ENCODE measurements around the gene SNED1.
A peak's percentile ranks its signal among the peaks of the same experiment; 100 is the strongest.

Gene SNED1

GRCh38 chr2:241007111-241007510, 8.7 kb downstream of the SNED1 start:
- peaks cover 7 to 12% of the 10 kb centered on the region in 2 donors for H3K4me1 ChIP-seq (ENCODE audit: control insufficient read depth in 1 of 2, insufficient read depth in 2 of 2, low read length in 2 of 2)
- H3K27ac ChIP-seq (ENCODE audit: low read length), result no peak overlapping the region
- H3K27me3 ChIP-seq (ENCODE audit: low read depth, low read length), result no peaks in the 10 kb centered on the region
- peaks cover 0 to 4% of the 10 kb centered on the region in 2 donors for H3K36me3 ChIP-seq (ENCODE audit: control insufficient read depth in 1 of 2, insufficient read depth in 2 of 2, low read length in 2 of 2)
- no peak overlapping the region for H3K4me3 ChIP-seq (ENCODE audit: low read depth in 1 of 2, low read length in 2 of 2)
- peaks cover 12 to 18% of the 10 kb centered on the region in 2 donors for H3K9me3 ChIP-seq (ENCODE audit: control insufficient read depth in 1 of 2, low read length in 2 of 2)

GRCh38 chr2:241007880-241008710, 9.7 kb downstream of the SNED1 start:
- Histone ChIP-seq H3K9me3 (ENCODE audit: control insufficient read depth in 1 of 2, low read length in 2 of 2) (peaks cover 12 to 18% of the 10 kb centered on the region in 2 donors), H3K27ac (ENCODE audit: low read length) (no peak overlapping the region), H3K27me3 (ENCODE audit: low read depth, low read length) (no peaks in the 10 kb centered on the region)

GRCh38 chr2:241008711-241009121, 10.3 kb downstream of the SNED1 start:
- H3K4me1 ChIP-seq (ENCODE audit: control insufficient read depth in 1 of 2, insufficient read depth in 2 of 2, low read length in 2 of 2), result peaks cover 7 to 12% of the 10 kb centered on the region in 2 donors
- H3K27me3 ChIP-seq (ENCODE audit: low read depth, low read length), result no peaks in the 10 kb centered on the region
- peaks cover 0 to 2% of the 10 kb centered on the region in 2 donors for H3K36me3 ChIP-seq (ENCODE audit: control insufficient read depth in 1 of 2, insufficient read depth in 2 of 2, low read length in 2 of 2)
- H3K4me3 ChIP-seq (ENCODE audit: low read depth in 1 of 2, low read length in 2 of 2), result no peak overlapping the region
- H3K27ac ChIP-seq (ENCODE audit: low read length), result no peak overlapping the region
- H3K9me3 ChIP-seq (ENCODE audit: control insufficient read depth in 1 of 2, low read length in 2 of 2), result peaks cover 6 to 12% of the 10 kb centered on the region in 2 donors

More at GRCh38 chr2:241007880-241008710, 9.7 kb downstream of the SNED1 start:
- Histone ChIP-seq H3K4me3 (ENCODE audit: low read depth in 1 of 2, low read length in 2 of 2) (no peak overlapping the region), H3K4me1 (ENCODE audit: control insufficient read depth in 1 of 2, insufficient read depth in 2 of 2, low read length in 2 of 2) (peaks cover 7 to 12% of the 10 kb centered on the region in 2 donors), H3K36me3 (ENCODE audit: control insufficient read depth in 1 of 2, insufficient read depth in 2 of 2, low read length in 2 of 2) (peaks cover 0 to 4% of the 10 kb centered on the region in 2 donors)

GRCh38 chr2:241009191-241009590, 10.8 kb downstream of the SNED1 start:
- Histone ChIP-seq H3K27me3 (ENCODE audit: low read depth, low read length) (no peaks in the 10 kb centered on the region), H3K36me3 (ENCODE audit: control insufficient read depth in 1 of 2, insufficient read depth in 2 of 2, low read length in 2 of 2) (no peaks in the 10 kb centered on the region), H3K9me3 (ENCODE audit: control insufficient read depth in 1 of 2, low read length in 2 of 2) (peaks cover under 1 to 7% of the 10 kb centered on the region in 2 donors), H3K4me3 (ENCODE audit: low read depth in 1 of 2, low read length in 2 of 2) (no peak overlapping the region), H3K27ac (ENCODE audit: low read length) (no peak overlapping the region), H3K4me1 (ENCODE audit: control insufficient read depth in 1 of 2, insufficient read depth in 2 of 2, low read length in 2 of 2) (peaks cover 7 to 12% of the 10 kb centered on the region in 2 donors)

GRCh38 chr2:241009601-241010530, 11.4 kb downstream of the SNED1 start:
- H3K27ac ChIP-seq (ENCODE audit: low read length), result no peak overlapping the region

GRCh38 chr2:241010531-241011295, 12.3 kb downstream of the SNED1 start:
- no peak overlapping the region for H3K27ac ChIP-seq (ENCODE audit: low read length)
- H3K9me3 ChIP-seq (ENCODE audit: control insufficient read depth in 1 of 2, low read length in 2 of 2), result no peaks in the 10 kb centered on the region
- no peaks in the 10 kb centered on the region for H3K27me3 ChIP-seq (ENCODE audit: low read depth, low read length)
- peaks cover 7 to 12% of the 10 kb centered on the region in 2 donors for H3K4me1 ChIP-seq (ENCODE audit: control insufficient read depth in 1 of 2, insufficient read depth in 2 of 2, low read length in 2 of 2)
- H3K4me3 ChIP-seq (ENCODE audit: low read depth in 1 of 2, low read length in 2 of 2), result peak overlapping the region in 1 of 2 donors; percentile 58
- no peaks in the 10 kb centered on the region for H3K36me3 ChIP-seq (ENCODE audit: control insufficient read depth in 1 of 2, insufficient read depth in 2 of 2, low read length in 2 of 2)

More at GRCh38 chr2:241009601-241010530, 11.4 kb downstream of the SNED1 start:
- peak overlapping the region; percentile 44 to 58 for H3K4me3 ChIP-seq (ENCODE audit: low read depth in 1 of 2, low read length in 2 of 2)
- no peaks in the 10 kb centered on the region for H3K36me3 ChIP-seq (ENCODE audit: control insufficient read depth in 1 of 2, insufficient read depth in 2 of 2, low read length in 2 of 2)
- peaks cover 7 to 12% of the 10 kb centered on the region in 2 donors for H3K4me1 ChIP-seq (ENCODE audit: control insufficient read depth in 1 of 2, insufficient read depth in 2 of 2, low read length in 2 of 2)
- peaks cover 0 to 7% of the 10 kb centered on the region in 2 donors for H3K9me3 ChIP-seq (ENCODE audit: control insufficient read depth in 1 of 2, low read length in 2 of 2)
- H3K27me3 ChIP-seq (ENCODE audit: low read depth, low read length), result no peaks in the 10 kb centered on the region

GRCh38 chr2:241011296-241011600, 12.8 kb downstream of the SNED1 start:
- no peaks in the 10 kb centered on the region for H3K36me3 ChIP-seq (ENCODE audit: control insufficient read depth in 1 of 2, insufficient read depth in 2 of 2, low read length in 2 of 2)
- no peak overlapping the region for H3K27ac ChIP-seq (ENCODE audit: low read length)
- H3K27me3 ChIP-seq (ENCODE audit: low read depth, low read length), result no peaks in the 10 kb centered on the region
- no peaks in the 10 kb centered on the region for H3K9me3 ChIP-seq (ENCODE audit: control insufficient read depth in 1 of 2, low read length in 2 of 2)
- peaks cover 7 to 12% of the 10 kb centered on the region in 2 donors for H3K4me1 ChIP-seq (ENCODE audit: control insufficient read depth in 1 of 2, insufficient read depth in 2 of 2, low read length in 2 of 2)
- H3K4me3 ChIP-seq (ENCODE audit: low read depth in 1 of 2, low read length in 2 of 2), result no peak overlapping the region

- peaks cover 7 to 12% of the 10 kb centered on the region in 2 donors for H3K4me1 ChIP-seq (ENCODE audit: control insufficient read depth in 1 of 2, insufficient read depth in 2 of 2, low read length in 2 of 2)
- no peaks in the 10 kb centered on the region for H3K27me3 ChIP-seq (ENCODE audit: low read depth, low read length)
Observed at GRCh38 chr2:241011751-241012510, 13.5 kb downstream of the SNED1 start.

GRCh38 chr2:241014224-241014623, 15.8 kb downstream of the SNED1 start:
- no peaks in the 10 kb centered on the region for H3K9me3 ChIP-seq (ENCODE audit: control insufficient read depth in 1 of 2, low read length in 2 of 2)
- no peaks in the 10 kb centered on the region for H3K36me3 ChIP-seq (ENCODE audit: control insufficient read depth in 1 of 2, insufficient read depth in 2 of 2, low read length in 2 of 2)
- no peaks in the 10 kb centered on the region for H3K27me3 ChIP-seq (ENCODE audit: low read depth, low read length)
- no peak overlapping the region for H3K27ac ChIP-seq (ENCODE audit: low read length)
- H3K4me1 ChIP-seq (ENCODE audit: control insufficient read depth in 1 of 2, insufficient read depth in 2 of 2, low read length in 2 of 2), result peaks cover 7 to 12% of the 10 kb centered on the region in 2 donors
- H3K4me3 ChIP-seq (ENCODE audit: low read depth in 1 of 2, low read length in 2 of 2), result no peak overlapping the region

More at GRCh38 chr2:241011751-241012510, 13.5 kb downstream of the SNED1 start:
- Histone ChIP-seq H3K9me3 (ENCODE audit: control insufficient read depth in 1 of 2, low read length in 2 of 2) (no peaks in the 10 kb centered on the region), H3K36me3 (ENCODE audit: control insufficient read depth in 1 of 2, insufficient read depth in 2 of 2, low read length in 2 of 2) (no peaks in the 10 kb centered on the region), H3K4me3 (ENCODE audit: low read depth in 1 of 2, low read length in 2 of 2) (no peak overlapping the region), H3K27ac (ENCODE audit: low read length) (no peak overlapping the region)

- no peak overlapping the region for H3K4me3 ChIP-seq (ENCODE audit: low read depth in 1 of 2, low read length in 2 of 2)
- no peaks in the 10 kb centered on the region for H3K27me3 ChIP-seq (ENCODE audit: low read depth, low read length)
- peaks cover 7 to 10% of the 10 kb centered on the region in 2 donors for H3K4me1 ChIP-seq (ENCODE audit: control insufficient read depth in 1 of 2, insufficient read depth in 2 of 2, low read length in 2 of 2)
- H3K27ac ChIP-seq (ENCODE audit: low read length), result no peak overlapping the region
- H3K36me3 ChIP-seq (ENCODE audit: control insufficient read depth in 1 of 2, insufficient read depth in 2 of 2, low read length in 2 of 2), result no peaks in the 10 kb centered on the region
- H3K9me3 ChIP-seq (ENCODE audit: control insufficient read depth in 1 of 2, low read length in 2 of 2), result no peaks in the 10 kb centered on the region
Observed at GRCh38 chr2:241014764-241015163, 16.3 kb downstream of the SNED1 start.

Data from muscle layer of duodenum (tissue), 2 donors.